ENCODE data around the gene PTPRM.

DNA sequence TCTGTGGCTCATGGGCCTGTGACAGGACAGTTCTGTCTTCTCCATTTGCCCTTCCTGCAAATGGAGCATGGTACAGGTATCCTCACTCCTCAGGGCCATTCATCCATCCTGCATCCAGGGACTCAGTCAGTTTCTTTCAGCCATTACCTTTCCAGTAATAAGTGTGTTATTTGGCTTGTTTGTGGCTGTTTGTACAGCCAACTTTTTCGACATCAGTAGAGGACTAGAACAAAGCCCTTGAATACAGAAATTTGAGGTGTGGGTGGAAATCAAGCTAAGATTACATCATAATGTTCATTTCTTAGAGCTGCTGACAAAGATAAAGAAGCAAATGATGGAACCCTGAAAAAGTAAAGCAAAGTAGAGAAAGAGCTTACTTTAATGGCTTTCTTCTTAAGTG, 290.4 kb downstream of the PTPRM start:
- TF ChIP-seq, protein P1, sequence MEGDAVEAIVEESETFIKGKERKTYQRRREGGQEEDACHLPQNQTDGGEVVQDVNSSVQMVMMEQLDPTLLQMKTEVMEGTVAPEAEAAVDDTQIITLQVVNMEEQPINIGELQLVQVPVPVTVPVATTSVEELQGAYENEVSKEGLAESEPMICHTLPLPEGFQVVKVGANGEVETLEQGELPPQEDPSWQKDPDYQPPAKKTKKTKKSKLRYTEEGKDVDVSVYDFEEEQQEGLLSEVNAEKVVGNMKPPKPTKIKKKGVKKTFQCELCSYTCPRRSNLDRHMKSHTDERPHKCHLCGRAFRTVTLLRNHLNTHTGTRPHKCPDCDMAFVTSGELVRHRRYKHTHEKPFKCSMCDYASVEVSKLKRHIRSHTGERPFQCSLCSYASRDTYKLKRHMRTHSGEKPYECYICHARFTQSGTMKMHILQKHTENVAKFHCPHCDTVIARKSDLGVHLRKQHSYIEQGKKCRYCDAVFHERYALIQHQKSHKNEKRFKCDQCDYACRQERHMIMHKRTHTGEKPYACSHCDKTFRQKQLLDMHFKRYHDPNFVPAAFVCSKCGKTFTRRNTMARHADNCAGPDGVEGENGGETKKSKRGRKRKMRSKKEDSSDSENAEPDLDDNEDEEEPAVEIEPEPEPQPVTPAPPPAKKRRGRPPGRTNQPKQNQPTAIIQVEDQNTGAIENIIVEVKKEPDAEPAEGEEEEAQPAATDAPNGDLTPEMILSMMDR (IDR thresholded peaks at IDR 0.05): no peak
- no peak for TF ChIP-seq POLR2A (IDR thresholded peaks at IDR 0.05)

Data from lower leg skin (tissue), 3 donors.